Fibroblast of pulmonary artery (primary cell): ENCODE results near the gene C1orf35.

ENCODE experiments used
- DNase-seq: peaks from one replicate; pipeline ENCODE4 v3.0.0-alpha.2; 2010; ENCODE audit warnings: low read depth
- H3K4me3 ChIP-seq: replicated peaks from 2 replicates; pipeline ENCODE4 v1.5.1; 2011; ENCODE audit warnings: low read depth, mild to moderate bottlenecking, control low read depth, low read length, moderate library complexity
- CTCF ChIP-seq: IDR thresholded peaks from 2 replicates; pipeline ENCODE4 v1.5.1; 2011; ENCODE audit warnings: mild to moderate bottlenecking, control low read depth, low read length, inconsistent platforms; ENCODE audit errors: missing control alignments

The C1orf35 gene

GRCh38 chr1:228142155-228142691 lies 39.1 kb upstream of the C1orf35 start:
- no peak for TF ChIP-seq CTCF
- H3K4me3 ChIP-seq = peak overlapping the region; percentile 91
- no peak for DNase-seq

GRCh38 chr1:228141226-228142044 lies 38.3 kb upstream of the C1orf35 start:
- peak; percentile 85 for DNase-seq
- peak overlapping the region; percentile 91 for H3K4me3 ChIP-seq
- no peak for TF ChIP-seq CTCF

GRCh38 chr1:228140724-228141225 lies 37.6 kb upstream of the C1orf35 start:
- TF ChIP-seq CTCF = no peak
- peak overlapping the region; percentile 91 for H3K4me3 ChIP-seq
- DNase-seq = no peak

- peak; percentile 100 for DNase-seq
- TF ChIP-seq CTCF = no peak
Measured at GRCh38 chr1:228139931-228140723, 37.0 kb upstream of the C1orf35 start, which contains the start of gene GUK1. Gene GUK1, plus strand, starts transcription at chr1:228140279. Its CDS starts 24 bp downstream, at chr1:228140303.

GRCh38 chr1:228139406-228139930 lies 36.3 kb upstream of the C1orf35 start:
- no peak for DNase-seq
- no peak for TF ChIP-seq CTCF
- peak overlapping the region; percentile 91 for H3K4me3 ChIP-seq

More at GRCh38 chr1:228139931-228140723, 37.0 kb upstream of the C1orf35 start, which contains the start of gene GUK1:
- H3K4me3 ChIP-seq = peak within 1 kb of the TSS; percentile 91

GRCh38 chr1:228136901-228137300 lies 33.8 kb upstream of the C1orf35 start:
- no peak for TF ChIP-seq CTCF
- no peak overlapping the region for H3K4me3 ChIP-seq
- DNase-seq = no peak
